SK-N-SH (cell line): Measurements from ENCODE around the gene UBE2D2. TPM values are rescaled to one million over a fixed set of nuclear protein-coding genes. Genes with fewer than 3 reads are reported as not detected.

Source experiments
- polyA plus RNA-seq, 3 experiments: library from polyadenylated mRNA; depleted of rRNA; stranded (reverse); fragments of >200 nt; gene quantifications; 2 replicates each; pipeline ENCODE4 v1.2.3, GENCODE V29; 2012
- small RNA-seq, 7 experiments: library from RNA; depleted of rRNA; stranded (forward); fragments of <200 nt; gene quantifications; one replicate each; pipeline ENCODE3, GENCODE V24; 2012

Gene UBE2D2
- polyA plus RNA-seq, 1 of the 3 experiments (the other 2 are of a cell fraction), result 24.5 TPM

Small RNA genes lying within 50 kb of the gene (small RNA-seq; reads per million reads assigned to genes)
- 0 reads per million in 7 experiments for gene RF00019

Other genes with a start within 250 kb of the UBE2D2 start
- 52.9 and 73.2 TPM in 2 replicates for gene PAIP2, start 219.5 kb upstream of the UBE2D2 start, polyA plus RNA-seq (2012; rRNA removed)
- gene SLC23A1, start 178.0 kb upstream of the UBE2D2 start, polyA plus RNA-seq (2012; rRNA removed), result not detected in 2 replicates
- gene MZB1, start 171.4 kb upstream of the UBE2D2 start, polyA plus RNA-seq (2012; rRNA removed), result 0.06 TPM in 1 of 2 replicates, not detected in the other
- gene PROB1, start 166.2 kb upstream of the UBE2D2 start, polyA plus RNA-seq (2012; rRNA removed), result 0.44 and 0.62 TPM in 2 replicates
- gene SPATA24, start 157.2 kb upstream of the UBE2D2 start, polyA plus RNA-seq (2012; rRNA removed), result 7.6 and 10.8 TPM in 2 replicates
- 7.4 and 10.3 TPM in 2 replicates for gene DNAJC18, start 121.8 kb upstream of the UBE2D2 start, polyA plus RNA-seq (2012; rRNA removed)
- 10.9 and 13.5 TPM in 2 replicates for gene ECSCR, start 98.6 kb upstream of the UBE2D2 start, polyA plus RNA-seq (2012; rRNA removed)
- gene SMIM33, start 90.3 kb upstream of the UBE2D2 start, polyA plus RNA-seq (2012; rRNA removed), result not detected in 2 replicates
- 98.4 and 119 TPM in 2 replicates for gene STING1, start 78.6 kb upstream of the UBE2D2 start, polyA plus RNA-seq (2012; rRNA removed)
- 47.4 and 52.9 TPM in 2 replicates for gene CXXC5, start 87.0 kb downstream of the UBE2D2 start, polyA plus RNA-seq (2012; rRNA removed)
- 0.15 TPM in 2 replicates for gene PSD2, start 234.5 kb downstream of the UBE2D2 start, polyA plus RNA-seq (2012; rRNA removed)